HepG2 (cell line): ENCODE data around the gene JMJD6. TPM values are rescaled to one million over a fixed set of nuclear protein-coding genes. Genes with fewer than 3 reads are reported as not detected.

Experiments used
- ATAC-seq: fragments of 200-7000 bp; cut with Tn5 transposase; 3 replicates; pipeline ENCODE4 v1.9.1; 2020; ENCODE audit warnings: mild to moderate bottlenecking, moderate library complexity
- BruUV-seq: library from RNA; stranded (reverse); fragments of 400-500 nt; replicated peaks from 2 replicates; lab custom pipeline; 2021; lab: Mats Ljungman, UMichigan
- CTCF ChIA-PET: fragments of 300-600 bp; formaldehyde crosslinking; extraction: SDS; loops from one replicate; lab custom pipeline; 2021; ENCODE audit warnings: low total read pairs, inconsistent platforms, low intra/inter-chr PET ratio; lab: Yijun Ruan, JAX
- POLR2A ChIA-PET: fragments of 350-600 bp; sonication (Branson Sonifier 250); formaldehyde crosslinking; loops from one replicate; lab custom pipeline; 2020; ENCODE audit warnings: antibody characterized with exemption, inconsistent platforms; lab: Yijun Ruan, JAX
- DNase-seq: peaks from one replicate; pipeline ENCODE4 v3.0.0-alpha.2; 2015; ENCODE audit warnings: low spot score
- FAIRE-seq: peaks from 3 replicates; lab custom pipeline; 2011; peaks lifted over from hg19 to GRCh38; lab: Jason Lieb, UNC
- H2AFZ ChIP-seq: one replicate; pipeline ENCODE4 v1.6.1; 2011; ENCODE audit warnings: low read length, inconsistent platforms
- H3K27ac ChIP-seq: fragments of 300-600 bp; 3 replicates; pipeline ENCODE4 v1.8.0; 2011; ENCODE audit warnings: mixed run types, mild to moderate bottlenecking, mixed read lengths, low read length, inconsistent platforms; ENCODE audit not compliant: insufficient read depth; ENCODE audit errors: extremely low read length
- H3K27me3 ChIP-seq, 2 experiments: fragments of 200-600 bp in 1 of 2; 2 replicates in 1 of 2; 3 replicates in 1 of 2; pipeline versions ENCODE4 v1.6.0 to v1.8.0; 2011; ENCODE audit warnings: low read length in 2 of 2, mild to moderate bottlenecking in 2 of 2, moderate library complexity in 2 of 2, inconsistent platforms in 1 of 2; ENCODE audit not compliant: insufficient read depth in 2 of 2, control insufficient read depth in 1 of 2
- H3K36me3 ChIP-seq, 2 experiments: fragments of 200-600 bp in 1 of 2; replicated peaks in 1 of 2; 2 replicates in 1 of 2; 3 replicates in 1 of 2; pipeline versions ENCODE4 v1.5.1 to v1.8.0; 2011; ENCODE audit warnings: low read length in 2 of 2, inconsistent platforms in 1 of 2; ENCODE audit not compliant: insufficient read depth in 2 of 2, control insufficient read depth in 1 of 2
- H3K4me1 ChIP-seq: 2 replicates; pipeline ENCODE4 v1.5.1; 2012; ENCODE audit warnings: low read length, inconsistent platforms; ENCODE audit not compliant: insufficient read depth
- H3K4me2 ChIP-seq: 2 replicates; pipeline ENCODE4 v1.6.0; 2011; ENCODE audit warnings: low read depth, low read length, inconsistent platforms
- H3K4me3 ChIP-seq, 3 experiments: fragments of 200-600 bp in 1 of 3; sonication (generic), shearing (Covaris generic) in 1 of 3; replicated peaks in 1 of 3; 2 replicates each; pipeline ENCODE4 v1.5.1; 2011 to 2016; ENCODE audit warnings: low read length in 3 of 3, inconsistent platforms in 2 of 3, low read depth in 2 of 3, mild to moderate bottlenecking in 2 of 3, control low read depth in 1 of 3, mixed read lengths in 1 of 3; ENCODE audit not compliant: insufficient read depth in 1 of 3
- H3K79me2 ChIP-seq: one replicate; pipeline ENCODE4 v1.6.1; 2011; ENCODE audit warnings: low read length, inconsistent platforms; ENCODE audit not compliant: insufficient read depth
- H3K9ac ChIP-seq: 2 replicates; pipeline ENCODE4 v1.6.0; 2011; ENCODE audit warnings: mild to moderate bottlenecking, low read depth, low read length, inconsistent platforms; ENCODE audit not compliant: insufficient read depth
- H3K9me3 ChIP-seq: 2 replicates; pipeline ENCODE4 v1.5.1; 2012; ENCODE audit warnings: mild to moderate bottlenecking, low read length
- H4K20me1 ChIP-seq: 2 replicates; pipeline ENCODE4 v1.6.0; 2011; ENCODE audit warnings: inconsistent platforms, mild to moderate bottlenecking, low read length, moderate library complexity; ENCODE audit not compliant: insufficient read depth
- BHLHE40 ChIP-seq: IDR thresholded peaks from 2 replicates; pipeline ENCODE4 v1.6.1; 2011; ENCODE audit warnings: low read length, improper control_type of control experiment
- CC2D1A ChIP-seq: sonication (generic); formaldehyde crosslinking; IDR thresholded peaks from 2 replicates; pipeline ENCODE4 v1.8.1; 2023; ENCODE audit warnings: mild to moderate bottlenecking, missing genetic modification reagents
- GABPA ChIP-seq, 2 experiments: IDR thresholded peaks; 2 replicates each; pipeline ENCODE4 v1.6.1; 2011 to 2016; ENCODE audit warnings: low read depth in 2 of 2, low read length in 1 of 2, missing biosample characterization in 1 of 2, missing genetic modification characterization in 1 of 2
- GPN1 ChIP-seq: sonication (generic); formaldehyde crosslinking; IDR thresholded peaks from 2 replicates; pipeline ENCODE4 v1.5.1; 2020; ENCODE audit warnings: missing genetic modification reagents, borderline replicate concordance
- IKZF1 ChIP-seq: fragments of 450-650 bp; IDR thresholded peaks from 2 replicates; pipeline ENCODE4 v1.7.1; 2016
- MXD4 ChIP-seq: IDR thresholded peaks from 2 replicates; pipeline ENCODE4 v1.6.1; 2016; ENCODE audit warnings: mild to moderate bottlenecking, missing biosample characterization, missing genetic modification reagents
- MYPOP ChIP-seq: sonication (generic); formaldehyde crosslinking; IDR thresholded peaks from 2 replicates; pipeline ENCODE4 v1.8.1; 2023; ENCODE audit warnings: mild to moderate bottlenecking, moderate library complexity, missing genetic modification reagents
- NAIF1 ChIP-seq: sonication (generic); formaldehyde crosslinking; IDR thresholded peaks from 2 replicates; pipeline ENCODE4 v1.5.0; 2020; ENCODE audit warnings: mild to moderate bottlenecking, missing genetic modification reagents, borderline replicate concordance
- ONECUT2 ChIP-seq: sonication (generic); formaldehyde crosslinking; IDR thresholded peaks from 2 replicates; pipeline ENCODE4 v1.4.0; 2020; ENCODE audit warnings: missing genetic modification reagents
- POLR2AphosphoS5 ChIP-seq: IDR thresholded peaks from 2 replicates; pipeline ENCODE4 v1.6.1; 2012; ENCODE audit warnings: low read depth, low read length
- POLR2G ChIP-seq: fragments of 200-400 bp; formaldehyde crosslinking; IDR thresholded peaks from 2 replicates; pipeline ENCODE4 v1.6.1; 2018; ENCODE audit warnings: mild to moderate bottlenecking, low read depth, low read length, moderate library complexity
- U2AF1 ChIP-seq: fragments of 200-400 bp; formaldehyde crosslinking; optimal IDR thresholded peaks from 2 replicates; pipeline ENCODE3; 2017; ENCODE audit warnings: mild to moderate bottlenecking, low read depth, low read length
- ZC3H4 ChIP-seq: sonication (generic); formaldehyde crosslinking; IDR thresholded peaks from 2 replicates; pipeline ENCODE4 v1.4.0; 2020; ENCODE audit warnings: missing genetic modification reagents, borderline replicate concordance
- ZMYM2 ChIP-seq: sonication (generic); formaldehyde crosslinking; IDR thresholded peaks from 2 replicates; pipeline ENCODE4 v1.8.0; 2022; ENCODE audit warnings: mild to moderate bottlenecking, missing genetic modification reagents
- ZNF18 ChIP-seq: sonication (generic); formaldehyde crosslinking; IDR thresholded peaks from 2 replicates; pipeline ENCODE4 v1.8.0; 2022; ENCODE audit warnings: mild to moderate bottlenecking, missing genetic modification reagents; ENCODE audit not compliant: insufficient replicate concordance
- ZNF557 ChIP-seq: sonication (generic); formaldehyde crosslinking; IDR thresholded peaks from 2 replicates; pipeline ENCODE4 v1.4.0; 2020; ENCODE audit warnings: missing genetic modification reagents
- ZNF816 ChIP-seq: sonication (generic); formaldehyde crosslinking; IDR thresholded peaks from 2 replicates; pipeline ENCODE4 v1.8.0; 2022; ENCODE audit warnings: missing genetic modification reagents, mild to moderate bottlenecking, borderline replicate concordance
- ZNF83 ChIP-seq: sonication (generic); formaldehyde crosslinking; IDR thresholded peaks from 2 replicates; pipeline ENCODE4 v1.4.0; 2020; ENCODE audit warnings: missing genetic modification reagents, mild to moderate bottlenecking, borderline replicate concordance
- WGBS: methylation state at CpG from one replicate; pipeline ENCODE4 v1.1.6; 2017; ENCODE audit warnings: low lambda C conversion rate; 5-methylcytosine and 5-hydroxymethylcytosine counted together
- in situ Hi-C: cut with HindIII; loops from 2 replicates; pipeline ENCODE4 v1.10.0; 2017; ENCODE audit warnings: low pct_unique_long_range_greater_than_20kb; ENCODE audit not compliant: extremely low pct_ligation_motif_present
- intact Hi-C: fragments of 100-400 bp; cut with micrococcal nuclease; formaldehyde crosslinking; loops from one replicate; pipeline ENCODE4 v1.10.0; 2022; ENCODE audit not compliant: unreplicated experiment
- polyA plus RNA-seq, 8 experiments: library from polyadenylated mRNA; depleted of rRNA in 3 of 8; stranded (reverse) in 7 of 8; unstranded in 1 of 8; fragments of >200 nt; fragmentation: Illumina TruSeq in 4 of 8; extraction: Trizol in 4 of 8; gene quantifications; 2 replicates each; pipeline versions ENCODE4 v1.2.1 to v1.2.3, GENCODE V29; 2011 to 2016; ENCODE audit warnings: low read depth in 4 of 8, missing spikeins in 1 of 8, mixed read lengths in 1 of 8; ENCODE audit not compliant: insufficient read depth in 1 of 8
- total RNA-seq, 5 experiments: library from RNA; depleted of rRNA; stranded (reverse); fragments of >200 nt; fragmentation: Illumina TruSeq; extraction: Trizol; gene quantifications; 2 replicates each; pipeline ENCODE4 v1.2.3, GENCODE V29; 2016; ENCODE audit warnings: low read depth in 1 of 5
- TF ChIP-seq, protein P1 (sequence below): sonication (generic); formaldehyde crosslinking; IDR thresholded peaks from 2 replicates; pipeline ENCODE4 v1.5.1; 2020; ENCODE audit warnings: missing genetic modification reagents, mild to moderate bottlenecking, borderline replicate concordance
- TF ChIP-seq, protein P2 (sequence below): IDR thresholded peaks from 2 replicates; pipeline ENCODE4 v1.6.1; 2016; ENCODE audit warnings: missing genetic modification reagents, missing compliant biosample characterization

The JMJD6 gene
- total and polyA plus RNA-seq, 2 of the 13 experiments (the other 11 are each of a cell fraction or from before 2014, with no cell fraction given), result 33.6 to 41.0 TPM

DNA sequence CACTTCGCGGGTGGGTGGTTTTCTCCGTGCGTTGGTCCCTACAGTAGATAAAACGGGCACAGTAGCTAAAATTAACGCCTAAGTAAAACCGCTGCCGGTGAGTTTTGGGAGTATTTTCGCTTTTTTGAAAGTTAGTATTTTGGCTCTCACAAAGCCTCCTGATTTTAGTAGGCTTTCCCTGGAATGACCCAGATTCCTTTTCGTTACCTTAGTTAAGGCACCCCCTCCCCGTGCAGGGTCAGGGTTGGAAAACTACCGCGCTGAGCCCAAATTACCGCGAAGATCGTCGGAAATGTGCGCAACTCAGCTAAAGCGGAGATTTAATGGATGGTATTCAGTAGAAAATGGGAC, 54.5 kb downstream of the JMJD6 start:
- ATAC-seq (peak; percentile 3), DNase-seq (no peak), FAIRE-seq (no peak)
- ChIA-PET CTCF (no interaction called here), POLR2A (interaction anchor here (0.5 to 3.2 kb wide), 42 partner anchors 10 to 642 kb away, joined by 3 to 30 read pairs (median 6); partner anchors contain the start of genes JMJD6, METTL23, MFSD11 and RHBDF2)
- WGBS, result under 1% methylated on average over 19 of the region's 19 CpGs
- Histone ChIP-seq H3K27me3 (no peaks in the 10 kb centered on the region; a peak in 1 of 5 replicates), H3K36me3 (no peaks in the 10 kb centered on the region), H3K4me2 (peak overlapping the region; percentile 91), H3K79me2 (no peaks in the 10 kb centered on the region), H3K4me1 (peaks cover 57% of the 10 kb centered on the region), H2AFZ (no peak overlapping the region), H3K4me3 (peak overlapping the region; percentile 66 to 83 (median 80)), H4K20me1 (no peaks in the 10 kb centered on the region), H3K9ac (peak overlapping the region; percentile 82), H3K27ac (peak overlapping the region; percentile 83), H3K9me3 (no peaks in the 10 kb centered on the region)
- BruUV-seq, result no TSS peak
- in situ Hi-C loops, result no loop called here
- intact Hi-C loops, result loop anchor here (2.0 to 5.0 kb wide), 2 partner anchors 43 to 150 kb away; no protein-coding TSS in a partner anchor
- TF ChIP-seq GABPA (IDR thresholded peaks at IDR 0.05; ENCODE audit: low read depth, low read length) (no peak), GABPA (CRISPR knock-in tag; IDR thresholded peaks at IDR 0.05; ENCODE audit: low read depth) (peak; percentile 5; the same call in 1 of the 2 replicates), ZNF557 (CRISPR knock-in tag) (0 out of 2 replicates have a peak, but pooled peaks have one; percentile 33), ZMYM2 (CRISPR knock-in tag) (no peak), BHLHE40 (no peak), CC2D1A (CRISPR knock-in tag) (no peak), IKZF1 (no peak), POLR2G (peak; percentile 90), ZNF816 (CRISPR knock-in tag) (0 out of 2 replicates have a peak, but pooled peaks have one; percentile 8), MXD4 (CRISPR knock-in tag) (no peak), POLR2AphosphoS5 (peak; percentile 91), ZC3H4 (no peak), MYPOP (CRISPR knock-in tag) (peak; percentile 15; the same call in 1 of the 2 replicates), GPN1 (CRISPR knock-in tag) (no peak), NAIF1 (CRISPR knock-in tag) (peak; percentile 35; the same call in 1 of the 2 replicates), ZNF18 (peak; percentile 51), ONECUT2 (CRISPR knock-in tag) (peak; percentile 54; the same call in 1 of the 2 replicates), U2AF1 (peak; percentile 4), ZNF83 (0 out of 2 replicates have a peak, but pooled peaks have one; percentile 37)
- TF ChIP-seq, protein P1, sequence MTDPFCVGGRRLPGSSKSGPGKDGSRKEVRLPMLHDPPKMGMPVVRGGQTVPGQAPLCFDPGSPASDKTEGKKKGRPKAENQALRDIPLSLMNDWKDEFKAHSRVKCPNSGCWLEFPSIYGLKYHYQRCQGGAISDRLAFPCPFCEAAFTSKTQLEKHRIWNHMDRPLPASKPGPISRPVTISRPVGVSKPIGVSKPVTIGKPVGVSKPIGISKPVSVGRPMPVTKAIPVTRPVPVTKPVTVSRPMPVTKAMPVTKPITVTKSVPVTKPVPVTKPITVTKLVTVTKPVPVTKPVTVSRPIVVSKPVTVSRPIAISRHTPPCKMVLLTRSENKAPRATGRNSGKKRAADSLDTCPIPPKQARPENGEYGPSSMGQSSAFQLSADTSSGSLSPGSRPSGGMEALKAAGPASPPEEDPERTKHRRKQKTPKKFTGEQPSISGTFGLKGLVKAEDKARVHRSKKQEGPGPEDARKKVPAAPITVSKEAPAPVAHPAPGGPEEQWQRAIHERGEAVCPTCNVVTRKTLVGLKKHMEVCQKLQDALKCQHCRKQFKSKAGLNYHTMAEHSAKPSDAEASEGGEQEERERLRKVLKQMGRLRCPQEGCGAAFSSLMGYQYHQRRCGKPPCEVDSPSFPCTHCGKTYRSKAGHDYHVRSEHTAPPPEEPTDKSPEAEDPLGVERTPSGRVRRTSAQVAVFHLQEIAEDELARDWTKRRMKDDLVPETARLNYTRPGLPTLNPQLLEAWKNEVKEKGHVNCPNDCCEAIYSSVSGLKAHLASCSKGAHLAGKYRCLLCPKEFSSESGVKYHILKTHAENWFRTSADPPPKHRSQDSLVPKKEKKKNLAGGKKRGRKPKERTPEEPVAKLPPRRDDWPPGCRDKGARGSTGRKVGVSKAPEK (CRISPR knock-in tag), result no peak
- TF ChIP-seq, protein P2, sequence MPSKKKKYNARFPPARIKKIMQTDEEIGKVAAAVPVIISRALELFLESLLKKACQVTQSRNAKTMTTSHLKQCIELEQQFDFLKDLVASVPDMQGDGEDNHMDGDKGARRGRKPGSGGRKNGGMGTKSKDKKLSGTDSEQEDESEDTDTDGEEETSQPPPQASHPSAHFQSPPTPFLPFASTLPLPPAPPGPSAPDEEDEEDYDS (CRISPR knock-in tag), result peak; percentile 98
